Measurements from ENCODE around the gene STON2. TPM values are rescaled to one million over a fixed set of nuclear protein-coding genes. Genes with fewer than 3 reads are reported as not detected.

STON2 gene
- total and polyA plus RNA-seq, 2 of the 13 experiments (the other 11 are each of a cell fraction or from before 2014, with no cell fraction given), result 2.1 to 11.0 TPM

DNA sequence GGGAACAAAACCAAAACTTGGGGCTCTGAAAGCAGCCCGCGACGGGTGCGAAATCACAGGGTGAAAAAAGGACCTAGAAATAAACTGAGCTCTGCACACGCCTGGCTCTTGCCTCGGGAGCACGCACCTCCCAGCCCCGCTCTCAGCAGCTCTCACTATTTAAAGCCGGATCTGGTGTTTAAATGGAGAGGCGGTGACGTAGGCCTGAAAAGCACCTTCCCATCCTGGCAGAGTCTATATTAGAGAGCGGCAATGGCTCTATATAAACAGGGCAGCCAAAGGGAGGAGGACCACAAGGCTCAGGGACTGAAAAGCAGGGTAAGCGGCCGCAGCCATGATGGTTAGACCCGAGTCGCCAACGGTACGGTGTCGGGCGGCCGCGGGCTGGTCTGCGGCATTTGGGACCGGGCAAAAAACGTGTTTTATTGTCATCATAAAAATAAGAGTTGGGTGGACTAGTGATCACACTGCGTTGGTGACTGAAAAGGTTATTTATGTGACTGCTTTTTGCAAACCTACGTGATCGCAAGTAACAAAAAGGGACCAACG lies 180.8 kb downstream of the STON2 start (continued):
- TF ChIP-seq ATAD3A (CRISPR knock-in tag; IDR thresholded peaks at IDR 0.05), result no peak
- TF ChIP-seq GATAD2A (CRISPR knock-in tag; IDR thresholded peaks at IDR 0.05), result peak; percentile 63
- peak; percentile 70 for TF ChIP-seq ASH2L (IDR thresholded peaks at IDR 0.05; ENCODE audit: insufficient read length, low read depth, low read length)
- TF ChIP-seq, protein P1, sequence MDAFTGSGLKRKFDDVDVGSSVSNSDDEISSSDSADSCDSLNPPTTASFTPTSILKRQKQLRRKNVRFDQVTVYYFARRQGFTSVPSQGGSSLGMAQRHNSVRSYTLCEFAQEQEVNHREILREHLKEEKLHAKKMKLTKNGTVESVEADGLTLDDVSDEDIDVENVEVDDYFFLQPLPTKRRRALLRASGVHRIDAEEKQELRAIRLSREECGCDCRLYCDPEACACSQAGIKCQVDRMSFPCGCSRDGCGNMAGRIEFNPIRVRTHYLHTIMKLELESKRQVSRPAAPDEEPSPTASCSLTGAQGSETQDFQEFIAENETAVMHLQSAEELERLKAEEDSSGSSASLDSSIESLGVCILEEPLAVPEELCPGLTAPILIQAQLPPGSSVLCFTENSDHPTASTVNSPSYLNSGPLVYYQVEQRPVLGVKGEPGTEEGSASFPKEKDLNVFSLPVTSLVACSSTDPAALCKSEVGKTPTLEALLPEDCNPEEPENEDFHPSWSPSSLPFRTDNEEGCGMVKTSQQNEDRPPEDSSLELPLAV (CRISPR knock-in tag; conservative IDR thresholded peaks at IDR 0.05; ENCODE audit: low read depth), result no peak
- 0 out of 2 replicates have a peak, but pooled peaks have one; percentile 35 for TF ChIP-seq ZNF891 (CRISPR knock-in tag; IDR thresholded peaks at IDR 0.05)
- TF ChIP-seq, protein P2, sequence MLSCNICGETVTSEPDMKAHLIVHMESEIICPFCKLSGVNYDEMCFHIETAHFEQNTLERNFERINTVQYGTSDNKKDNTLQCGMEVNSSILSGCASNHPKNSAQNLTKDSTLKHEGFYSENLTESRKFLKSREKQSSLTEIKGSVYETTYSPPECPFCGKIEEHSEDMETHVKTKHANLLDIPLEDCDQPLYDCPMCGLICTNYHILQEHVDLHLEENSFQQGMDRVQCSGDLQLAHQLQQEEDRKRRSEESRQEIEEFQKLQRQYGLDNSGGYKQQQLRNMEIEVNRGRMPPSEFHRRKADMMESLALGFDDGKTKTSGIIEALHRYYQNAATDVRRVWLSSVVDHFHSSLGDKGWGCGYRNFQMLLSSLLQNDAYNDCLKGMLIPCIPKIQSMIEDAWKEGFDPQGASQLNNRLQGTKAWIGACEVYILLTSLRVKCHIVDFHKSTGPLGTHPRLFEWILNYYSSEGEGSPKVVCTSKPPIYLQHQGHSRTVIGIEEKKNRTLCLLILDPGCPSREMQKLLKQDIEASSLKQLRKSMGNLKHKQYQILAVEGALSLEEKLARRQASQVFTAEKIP (CRISPR knock-in tag; IDR thresholded peaks at IDR 0.05; ENCODE audit: borderline replicate concordance), result no peak
- no peak for TF ChIP-seq ZNF713 (CRISPR knock-in tag; IDR thresholded peaks at IDR 0.05)
- peak; percentile 77 for TF ChIP-seq ZNF331 (CRISPR knock-in tag; IDR thresholded peaks at IDR 0.05)
- no peak for TF ChIP-seq ZBTB20 (CRISPR knock-in tag; IDR thresholded peaks at IDR 0.05; ENCODE audit: borderline replicate concordance, low read depth)
- TF ChIP-seq ZNF317 (CRISPR knock-in tag; IDR thresholded peaks at IDR 0.05), result no peak
- TF ChIP-seq LBX2 (CRISPR knock-in tag; IDR thresholded peaks at IDR 0.05; ENCODE audit: borderline replicate concordance), result no peak
- TF ChIP-seq ZBTB3 (CRISPR knock-in tag; IDR thresholded peaks at IDR 0.05; ENCODE audit: borderline replicate concordance, low read depth), result 0 out of 2 replicates have a peak, but pooled peaks have one; percentile 56
- TF ChIP-seq, protein P3, sequence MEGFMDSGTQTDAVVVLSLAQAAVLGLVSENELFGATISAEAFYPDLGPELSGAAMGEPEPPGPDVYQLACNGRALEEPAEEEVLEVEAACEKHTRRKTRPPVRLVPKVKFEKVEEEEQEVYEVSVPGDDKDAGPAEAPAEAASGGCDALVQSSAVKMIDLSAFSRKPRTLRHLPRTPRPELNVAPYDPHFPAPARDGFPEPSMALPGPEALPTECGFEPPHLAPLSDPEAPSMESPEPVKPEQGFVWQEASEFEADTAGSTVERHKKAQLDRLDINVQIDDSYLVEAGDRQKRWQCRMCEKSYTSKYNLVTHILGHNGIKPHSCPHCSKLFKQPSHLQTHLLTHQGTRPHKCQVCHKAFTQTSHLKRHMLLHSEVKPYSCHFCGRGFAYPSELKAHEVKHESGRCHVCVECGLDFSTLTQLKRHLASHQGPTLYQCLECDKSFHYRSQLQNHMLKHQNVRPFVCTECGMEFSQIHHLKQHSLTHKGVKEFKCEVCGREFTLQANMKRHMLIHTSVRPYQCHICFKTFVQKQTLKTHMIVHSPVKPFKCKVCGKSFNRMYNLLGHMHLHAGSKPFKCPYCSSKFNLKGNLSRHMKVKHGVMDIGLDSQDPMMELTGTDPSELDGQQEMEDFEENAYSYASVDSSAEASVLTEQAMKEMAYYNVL (CRISPR knock-in tag; IDR thresholded peaks at IDR 0.05; ENCODE audit: borderline replicate concordance), result no peak
- TF ChIP-seq ZNF234 (CRISPR knock-in tag; conservative IDR thresholded peaks at IDR 0.05), result peak; percentile 72; the same call in 1 of the 2 replicates
- no peak for TF ChIP-seq ZNF136 (CRISPR knock-in tag; IDR thresholded peaks at IDR 0.05; ENCODE audit: low read depth)
- peak; percentile 95 for TF ChIP-seq ZC3H4 (CRISPR knock-in tag; IDR thresholded peaks at IDR 0.05; ENCODE audit: borderline replicate concordance)
- peak; percentile 18; the same call in 1 of the 2 replicates for TF ChIP-seq NR2C2 (CRISPR knock-in tag; IDR thresholded peaks at IDR 0.05; ENCODE audit: borderline replicate concordance)
- TF ChIP-seq SNAPC4 (CRISPR knock-in tag; IDR thresholded peaks at IDR 0.05), result 0 out of 2 replicates have a peak, but pooled peaks have one; percentile 35
- TF ChIP-seq PHF8 (CRISPR knock-in tag; IDR thresholded peaks at IDR 0.05), result peak; percentile 82
